Loucy (cell line): ENCODE results near the gene COL27A1.

Experiments
- H2AFZ ChIP-seq: fragments of 200-600 bp; sonication (generic); 2 replicates; pipeline ENCODE4 v1.6.0; 2016; ENCODE audit warnings: antibody characterized with exemption, mild to moderate bottlenecking, low read length, moderate library complexity
- H3F3A ChIP-seq: fragments of 200-600 bp; 2 replicates; pipeline ENCODE4 v1.6.0; 2016; ENCODE audit warnings: antibody characterized with exemption, low read depth, mild to moderate bottlenecking
- H3K27me3 ChIP-seq: fragments of 200-600 bp; sonication (generic); 2 replicates; pipeline ENCODE4 v1.6.1; 2014; ENCODE audit warnings: low read length, mild to moderate bottlenecking; ENCODE audit not compliant: insufficient read depth, poor library complexity, severe bottlenecking
- H3K36me3 ChIP-seq: fragments of 200-600 bp; sonication (generic); 2 replicates; pipeline ENCODE4 v1.6.1; 2016; ENCODE audit warnings: low read length; ENCODE audit not compliant: insufficient read depth
- H3K4me1 ChIP-seq: fragments of 200-600 bp; sonication (generic); 2 replicates; pipeline ENCODE4 v1.5.1; 2014; ENCODE audit warnings: low read length, mild to moderate bottlenecking; ENCODE audit not compliant: insufficient read depth, poor library complexity, severe bottlenecking
- H3K4me2 ChIP-seq: fragments of 200-600 bp; sonication (generic); 2 replicates; pipeline ENCODE4 v1.6.0; 2014; ENCODE audit warnings: antibody characterized with exemption, low read length, low read depth, mild to moderate bottlenecking; ENCODE audit not compliant: poor library complexity, severe bottlenecking
- H3K4me3 ChIP-seq: fragments of 200-600 bp; sonication (generic); 2 replicates; pipeline ENCODE4 v1.5.1; 2014; ENCODE audit warnings: low read length, mild to moderate bottlenecking, mixed read lengths; ENCODE audit not compliant: poor library complexity, severe bottlenecking
- H3K79me2 ChIP-seq: fragments of 200-600 bp; sonication (generic); 2 replicates; pipeline ENCODE4 v1.6.1; 2014; ENCODE audit warnings: low read length; ENCODE audit not compliant: insufficient read depth
- H3K9ac ChIP-seq: fragments of 200-600 bp; sonication (generic); 2 replicates; pipeline ENCODE4 v1.6.0; 2014; ENCODE audit warnings: mild to moderate bottlenecking, low read depth, low read length, moderate library complexity; ENCODE audit not compliant: poor library complexity, severe bottlenecking
- H3K9me2 ChIP-seq: fragments of 200-600 bp; sonication (generic); replicated peaks from 2 replicates; pipeline ENCODE4 v1.6.1; 2016; ENCODE audit warnings: low read depth, low read length, mixed read lengths
- H3K9me3 ChIP-seq: fragments of 200-600 bp; sonication (generic); 2 replicates; pipeline ENCODE4 v1.6.1; 2014; ENCODE audit warnings: mild to moderate bottlenecking, antibody characterized with exemption, low read length, low read depth; ENCODE audit not compliant: insufficient read depth
- H4K20me1 ChIP-seq: fragments of 200-600 bp; sonication (generic); 2 replicates; pipeline ENCODE4 v1.6.0; 2014; ENCODE audit warnings: antibody characterized with exemption, low read length, mild to moderate bottlenecking; ENCODE audit not compliant: insufficient read depth, poor library complexity, severe bottlenecking
- EZH2phosphoT487 ChIP-seq: fragments of 200-600 bp; IDR thresholded peaks from 2 replicates; pipeline ENCODE4 v1.6.1; 2018; ENCODE audit warnings: antibody characterized with exemption, mild to moderate bottlenecking, moderate library complexity, borderline replicate concordance
- TF ChIP-seq, protein P1 (sequence below): fragments of 200-600 bp; sonication (generic); conservative IDR thresholded peaks from 2 replicates; pipeline ENCODE4 v1.5.1; 2014; ENCODE audit warnings: mild to moderate bottlenecking, antibody characterized with exemption, low read length

Gene COL27A1

DNA sequence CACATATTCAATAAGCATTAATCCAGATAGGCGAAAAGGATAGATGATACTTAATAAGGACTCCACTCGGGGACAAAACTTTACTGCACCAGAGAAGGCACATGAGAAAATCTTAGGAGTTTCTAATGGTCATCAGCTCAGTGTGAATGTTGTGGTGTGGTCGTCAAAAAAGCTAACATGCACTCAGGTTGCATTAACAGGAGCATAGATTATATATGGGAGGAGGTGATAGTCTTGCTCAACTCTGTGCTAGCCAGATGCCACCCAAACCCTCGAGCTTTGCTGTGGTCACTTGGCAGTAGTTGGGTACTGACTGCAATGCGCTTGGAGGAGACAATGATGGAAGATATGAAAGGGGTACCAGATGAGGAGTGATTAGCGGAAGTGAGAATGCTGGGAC is 8.6 kb upstream of the COL27A1 start:
- Histone ChIP-seq H3K9me3 (no peaks in the 10 kb centered on the region), H3K4me2 (no peak overlapping the region), H3K4me3 (no peak overlapping the region), H3K9me2 (no peaks in the 10 kb centered on the region), H3K9ac (no peak overlapping the region), H3K79me2 (no peaks in the 10 kb centered on the region), H3K27me3 (no peaks in the 10 kb centered on the region), H3F3A (no peaks in the 10 kb centered on the region), H2AFZ (no peak overlapping the region), H3K4me1 (no peaks in the 10 kb centered on the region), H4K20me1 (no peaks in the 10 kb centered on the region), H3K36me3 (no peaks in the 10 kb centered on the region)
- TF ChIP-seq, protein P1, sequence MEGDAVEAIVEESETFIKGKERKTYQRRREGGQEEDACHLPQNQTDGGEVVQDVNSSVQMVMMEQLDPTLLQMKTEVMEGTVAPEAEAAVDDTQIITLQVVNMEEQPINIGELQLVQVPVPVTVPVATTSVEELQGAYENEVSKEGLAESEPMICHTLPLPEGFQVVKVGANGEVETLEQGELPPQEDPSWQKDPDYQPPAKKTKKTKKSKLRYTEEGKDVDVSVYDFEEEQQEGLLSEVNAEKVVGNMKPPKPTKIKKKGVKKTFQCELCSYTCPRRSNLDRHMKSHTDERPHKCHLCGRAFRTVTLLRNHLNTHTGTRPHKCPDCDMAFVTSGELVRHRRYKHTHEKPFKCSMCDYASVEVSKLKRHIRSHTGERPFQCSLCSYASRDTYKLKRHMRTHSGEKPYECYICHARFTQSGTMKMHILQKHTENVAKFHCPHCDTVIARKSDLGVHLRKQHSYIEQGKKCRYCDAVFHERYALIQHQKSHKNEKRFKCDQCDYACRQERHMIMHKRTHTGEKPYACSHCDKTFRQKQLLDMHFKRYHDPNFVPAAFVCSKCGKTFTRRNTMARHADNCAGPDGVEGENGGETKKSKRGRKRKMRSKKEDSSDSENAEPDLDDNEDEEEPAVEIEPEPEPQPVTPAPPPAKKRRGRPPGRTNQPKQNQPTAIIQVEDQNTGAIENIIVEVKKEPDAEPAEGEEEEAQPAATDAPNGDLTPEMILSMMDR, result no peak
- no peak for TF ChIP-seq EZH2phosphoT487

DNA sequence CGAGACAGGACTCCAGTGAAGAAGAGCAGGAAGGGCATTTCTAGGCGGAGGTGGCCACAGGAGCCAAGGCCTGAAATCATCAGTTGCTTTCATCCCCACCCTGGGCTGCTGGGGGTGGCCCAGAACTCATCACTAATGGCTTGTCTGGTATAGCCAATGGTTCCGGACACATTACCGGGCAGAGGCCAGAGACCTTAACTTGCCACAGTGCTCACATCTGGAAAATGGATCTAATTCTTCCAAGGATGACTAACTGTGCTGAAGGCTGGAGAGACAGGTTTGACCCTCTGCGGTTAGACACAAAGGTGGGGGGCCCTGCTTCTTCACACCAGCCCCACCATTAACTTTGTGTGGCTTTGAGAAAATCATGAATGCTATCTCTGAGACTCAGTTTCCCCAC is 6.2 kb upstream of the COL27A1 start:
- Histone ChIP-seq H3F3A (no peaks in the 10 kb centered on the region), H2AFZ (no peak overlapping the region), H3K36me3 (no peaks in the 10 kb centered on the region), H3K27me3 (no peaks in the 10 kb centered on the region), H4K20me1 (no peaks in the 10 kb centered on the region), H3K9me2 (no peaks in the 10 kb centered on the region), H3K9me3 (no peaks in the 10 kb centered on the region), H3K4me2 (no peak overlapping the region), H3K4me1 (no peaks in the 10 kb centered on the region), H3K9ac (no peak overlapping the region), H3K79me2 (no peaks in the 10 kb centered on the region), H3K4me3 (no peak overlapping the region)
- no peak for TF ChIP-seq EZH2phosphoT487
- TF ChIP-seq, protein P1, result no peak

DNA sequence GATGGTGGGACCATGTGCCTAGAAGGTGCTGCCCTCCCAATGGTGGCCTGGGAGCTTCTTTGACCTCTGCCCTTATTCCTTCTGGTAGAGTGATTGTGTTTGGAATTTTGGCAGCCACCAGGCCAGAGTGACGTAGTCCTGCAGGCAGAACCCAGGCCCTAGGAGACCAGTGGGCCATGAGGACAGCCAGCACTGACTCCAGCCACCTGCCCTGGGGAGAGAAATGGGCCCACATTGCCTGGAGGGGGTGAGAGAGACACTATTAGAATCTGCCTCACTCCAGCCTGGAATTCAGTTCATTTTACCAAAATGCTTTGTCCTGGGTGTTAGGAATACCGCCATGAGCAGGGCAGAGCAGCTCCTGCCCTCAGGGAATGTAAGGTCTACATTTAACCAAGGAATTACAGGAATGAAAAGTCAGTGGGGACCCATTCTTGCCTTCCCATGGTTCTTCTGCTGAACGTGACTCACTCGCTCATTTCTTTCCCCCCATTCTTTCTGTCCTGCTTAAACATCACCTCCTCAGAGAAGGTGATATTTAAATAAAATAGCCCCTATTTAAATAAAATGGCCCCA is 5.5 kb upstream of the COL27A1 start:
- Histone ChIP-seq H3K4me2 (no peak overlapping the region), H3K27me3 (no peaks in the 10 kb centered on the region), H4K20me1 (no peaks in the 10 kb centered on the region), H3K9me3 (no peaks in the 10 kb centered on the region), H3K36me3 (no peaks in the 10 kb centered on the region), H3K4me1 (no peaks in the 10 kb centered on the region), H3K9ac (no peak overlapping the region), H2AFZ (no peak overlapping the region), H3F3A (no peaks in the 10 kb centered on the region), H3K79me2 (no peaks in the 10 kb centered on the region), H3K4me3 (no peak overlapping the region), H3K9me2 (no peaks in the 10 kb centered on the region)
- no peak for TF ChIP-seq EZH2phosphoT487
- TF ChIP-seq, protein P1, result no peak
